ENCODE measurements around the gene SRSF5.
A peak's percentile ranks its signal among the peaks of the same experiment; 100 is the strongest.
"Not testable (repeated sequence)": the region's sequence is repeated elsewhere in the genome, so short reads cannot be mapped to it uniquely, and the experiment has no call there.

SRSF5 gene

DNA sequence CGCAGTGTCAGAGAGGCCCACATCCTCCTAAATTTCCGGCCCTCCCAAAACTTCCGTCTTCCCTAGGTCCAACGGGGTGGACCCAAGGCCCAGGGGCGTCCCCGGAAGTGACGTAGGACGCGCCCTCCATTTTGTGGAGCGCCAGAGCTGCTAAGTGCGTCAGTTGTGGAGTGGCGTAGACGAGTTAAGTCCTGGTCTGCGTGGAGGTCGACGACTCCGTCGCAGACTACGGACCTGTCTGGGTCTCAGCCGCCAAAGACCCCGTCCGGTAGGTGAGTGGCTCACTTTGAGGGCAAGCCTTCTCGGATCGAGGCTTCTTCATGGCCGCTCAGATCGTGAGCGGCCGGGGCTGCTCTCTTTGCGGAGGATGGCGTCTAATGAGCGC is at the start of gene SRSF5:
SRSF5 (plus strand) TSS at position 159 of the 385 bp plus-strand sequence. CDS start 1,015 bp downstream, outside the sequence.
- peak; percentile 70 for DNase-seq

DNA sequence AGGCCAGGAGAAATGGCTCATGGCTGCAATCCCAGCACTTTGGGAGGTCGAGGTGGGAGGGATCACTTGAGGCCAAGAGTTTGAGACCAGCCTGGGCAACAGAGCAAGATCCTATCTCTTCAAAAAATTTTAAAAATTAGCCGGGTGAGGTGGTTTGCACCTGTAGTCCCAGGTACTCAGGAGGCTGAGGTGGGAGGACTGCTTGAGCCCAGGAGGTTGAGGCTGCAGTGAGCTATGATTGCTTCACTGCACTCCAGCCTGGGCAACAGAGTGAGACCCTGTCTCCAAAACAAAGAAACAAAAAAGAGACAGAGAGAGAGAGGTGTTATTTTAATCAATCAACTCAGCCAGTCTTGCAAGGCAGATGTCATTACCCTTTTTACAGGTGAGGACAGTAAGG is 48.3 kb upstream of the SRSF5 start:
- DNase-seq, result not testable (repeated sequence)

- peak; percentile 97 for DNase-seq
Observed at GRCh38 chr14:69719501-69719951, 47.4 kb upstream of the SRSF5 start.

DNA sequence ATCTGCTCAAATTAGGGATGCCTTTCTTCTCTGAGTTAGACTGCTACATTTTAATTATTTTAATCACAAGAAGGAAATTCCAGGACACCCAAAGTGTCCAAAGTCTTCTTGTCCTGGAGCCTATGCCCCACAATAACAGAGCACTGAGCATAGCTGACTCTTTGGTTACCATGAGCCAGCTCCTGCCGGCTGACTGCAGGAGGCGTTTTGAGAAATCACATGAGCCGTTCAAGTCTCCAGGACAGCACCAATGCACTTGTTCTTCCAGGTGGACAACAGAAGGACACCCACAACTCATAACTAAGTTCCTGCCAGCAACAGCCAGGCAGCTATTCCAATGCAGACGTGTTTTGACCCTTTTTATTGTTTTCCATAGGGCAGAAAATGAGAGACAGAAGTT is 46.0 kb upstream of the SRSF5 start:
- DNase-seq, result no peak

DNA sequence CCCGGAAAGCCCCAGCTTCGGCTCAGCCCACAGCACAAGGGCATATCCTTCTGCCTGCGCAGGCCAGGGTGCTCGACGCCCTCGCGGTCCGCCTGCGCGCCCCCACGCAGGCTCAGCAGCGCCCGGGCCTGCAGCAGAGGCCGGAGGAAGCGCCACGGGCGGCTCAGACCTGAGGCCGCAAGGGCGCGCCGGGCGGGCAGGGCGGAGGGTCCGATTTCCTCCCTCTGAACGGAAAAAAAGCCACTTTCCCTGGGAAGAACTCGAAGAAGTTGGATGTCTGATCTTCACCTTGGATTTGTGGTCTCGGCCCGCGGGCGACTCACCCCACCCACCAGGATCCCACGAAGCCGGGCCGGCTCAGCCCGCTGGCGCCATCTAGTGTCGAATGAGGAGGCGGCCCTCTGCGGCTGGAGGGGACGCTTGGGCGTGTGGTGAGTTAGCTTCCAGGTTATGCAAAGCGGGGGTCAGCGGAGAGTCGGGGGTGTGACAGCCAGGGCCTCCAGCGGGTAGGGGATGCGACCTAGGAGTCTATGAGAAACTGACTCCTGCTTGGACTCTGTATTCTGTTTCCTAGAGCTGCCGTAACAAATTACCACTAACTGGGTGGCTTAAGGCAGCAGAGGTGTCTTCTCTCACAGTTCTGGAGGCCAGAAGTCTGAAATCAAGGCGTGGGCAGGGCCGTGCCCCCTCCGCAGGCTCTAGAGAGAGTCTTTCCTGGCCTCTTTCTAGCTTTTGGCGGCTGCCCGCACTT is 40.0 kb upstream of the SRSF5 start:
- peak; percentile 53 for DNase-seq

DNA sequence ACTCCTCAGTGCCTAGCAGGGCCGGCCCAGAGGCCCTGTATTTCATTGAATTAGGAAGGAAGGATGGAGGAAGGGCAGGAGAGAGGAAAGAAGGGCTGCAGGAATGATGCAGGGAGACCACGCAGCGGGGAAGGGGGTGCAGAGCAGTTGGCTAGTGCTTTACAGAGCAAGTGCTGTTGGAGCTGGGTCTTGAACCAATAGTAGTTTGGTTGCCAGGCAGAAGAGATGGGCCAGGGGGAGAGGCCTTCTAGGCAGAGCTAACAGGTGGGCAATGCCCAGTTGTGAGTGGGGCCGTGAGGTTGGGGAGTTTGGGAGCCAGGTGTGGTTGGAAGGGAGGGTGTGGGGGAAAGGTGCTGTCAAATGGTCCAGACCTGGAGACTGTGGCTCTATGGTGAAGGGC is 39.1 kb upstream of the SRSF5 start:
- DNase-seq, result no peak

GRCh38 chr14:69731919-69732598 is 34.9 kb upstream of the SRSF5 start:
- not testable (repeated sequence) for DNase-seq

DNA sequence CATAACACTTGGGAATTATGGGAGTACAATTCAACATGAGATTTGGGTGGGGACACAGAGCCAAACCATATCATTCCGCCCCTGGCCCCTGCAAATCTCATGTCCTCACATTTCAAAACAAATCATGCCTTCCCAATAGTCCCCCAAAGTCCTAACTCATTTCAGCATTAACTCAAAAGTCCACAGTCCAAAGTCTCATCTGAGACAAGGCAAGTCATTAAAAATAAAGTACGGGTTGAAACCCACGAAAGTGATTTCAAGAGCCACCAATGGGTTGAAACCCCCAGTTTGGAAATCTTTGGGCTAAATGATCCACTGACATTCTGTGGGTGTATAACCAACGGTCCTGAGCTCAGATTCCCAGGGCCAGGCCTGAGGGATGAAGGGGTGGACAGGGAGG is 30.5 kb upstream of the SRSF5 start:
- not testable (repeated sequence) for DNase-seq

DNA sequence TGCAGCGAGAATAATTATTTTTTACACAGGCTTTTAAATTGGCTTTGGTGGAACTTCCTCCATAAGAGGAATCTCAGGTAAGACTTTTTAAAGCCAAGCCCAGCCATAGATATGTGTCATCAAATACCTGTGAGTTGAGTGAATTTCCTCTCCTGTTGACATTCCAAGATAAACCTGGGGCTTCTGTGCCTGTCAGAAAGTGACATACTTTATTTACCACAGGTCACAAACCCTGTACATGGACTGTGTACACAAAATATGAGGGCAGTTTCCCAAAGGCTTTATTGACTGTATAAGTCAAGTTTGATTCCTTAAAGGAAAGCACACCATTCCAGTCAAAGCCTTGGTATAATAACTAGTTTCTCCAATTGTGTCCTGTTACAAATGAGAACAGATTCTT is 25.9 kb upstream of the SRSF5 start:
- no peak for DNase-seq

DNA sequence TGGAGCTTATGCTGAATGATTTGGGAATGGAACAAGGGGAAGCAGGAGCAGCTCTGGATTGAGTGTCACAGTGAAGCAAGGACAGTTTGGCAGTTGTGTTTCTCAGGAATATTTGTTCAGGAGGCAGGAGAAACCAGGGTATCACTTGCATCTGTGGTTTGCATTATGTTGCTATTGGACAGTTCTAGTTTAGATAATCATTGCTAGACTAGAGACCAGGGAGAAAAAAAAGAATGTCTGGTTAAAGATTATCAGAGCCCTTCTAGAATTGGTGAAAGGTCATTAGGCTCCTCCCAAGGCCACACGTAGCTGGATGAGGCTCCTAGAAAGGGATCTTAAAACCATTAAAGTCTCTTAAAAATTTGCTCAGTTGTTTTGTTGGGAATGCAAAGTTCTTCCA is 17.0 kb upstream of the SRSF5 start:
- peak; percentile 64 for DNase-seq

DNA sequence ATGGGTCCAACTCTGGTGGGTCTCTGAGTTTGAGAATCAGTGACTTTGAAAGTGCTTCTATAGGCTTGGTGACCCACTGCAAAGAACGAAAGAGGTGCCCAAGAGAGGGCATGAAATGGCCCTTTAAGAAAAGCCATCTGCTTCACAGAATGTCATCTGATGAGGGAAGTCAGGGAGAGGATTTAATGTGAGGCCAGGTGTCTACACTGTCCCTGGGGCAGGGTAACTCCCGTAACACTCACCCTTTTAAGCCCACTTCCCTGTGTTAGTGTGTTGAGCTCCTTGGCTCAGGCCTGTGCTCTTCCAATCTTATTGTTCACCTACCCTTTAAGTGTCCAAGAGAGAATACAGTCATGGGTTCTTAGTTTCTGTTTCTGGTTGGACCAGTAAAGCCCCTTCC is 16.4 kb upstream of the SRSF5 start:
- no peak for DNase-seq

DNA sequence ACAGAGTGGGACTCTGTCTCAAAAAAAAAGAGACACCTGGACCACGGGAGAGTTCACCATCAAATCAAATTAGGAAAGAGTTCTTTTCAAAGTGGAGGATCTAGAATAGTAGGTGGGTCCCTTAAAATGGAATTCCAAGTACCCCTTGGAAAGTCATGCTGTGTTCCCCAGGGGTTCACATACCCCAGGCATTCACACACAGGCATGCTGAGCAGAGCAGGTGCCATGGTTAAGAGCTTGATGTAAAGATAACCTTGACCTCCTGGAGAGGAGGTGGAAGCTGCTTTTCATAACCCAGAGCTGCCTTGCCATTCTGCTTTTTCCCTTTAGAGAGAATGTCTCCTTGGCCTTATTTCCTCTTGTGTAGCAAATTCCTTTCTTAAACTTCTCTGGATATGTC is 14.2 kb upstream of the SRSF5 start:
- DNase-seq, result no peak

DNA sequence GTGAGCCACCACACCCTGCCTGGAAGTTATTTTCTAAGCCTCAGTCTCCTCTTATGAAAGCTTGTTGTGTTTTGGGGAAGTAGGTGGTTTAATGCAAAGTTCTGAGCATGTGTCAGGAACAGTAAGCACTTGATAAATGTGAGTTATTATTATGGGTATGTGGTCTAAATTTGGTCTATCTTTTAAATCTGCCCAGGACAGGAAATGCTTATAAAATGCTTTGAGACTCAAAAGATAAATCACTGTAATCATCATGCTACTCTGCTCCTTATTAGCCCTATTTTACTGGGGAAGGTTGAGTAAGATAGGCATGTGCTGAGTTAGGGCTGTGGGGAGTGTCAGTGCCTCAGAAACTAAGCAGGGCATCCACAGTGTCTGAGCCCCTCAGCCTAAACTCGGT is 13.1 kb upstream of the SRSF5 start:
- no peak for DNase-seq

DNA sequence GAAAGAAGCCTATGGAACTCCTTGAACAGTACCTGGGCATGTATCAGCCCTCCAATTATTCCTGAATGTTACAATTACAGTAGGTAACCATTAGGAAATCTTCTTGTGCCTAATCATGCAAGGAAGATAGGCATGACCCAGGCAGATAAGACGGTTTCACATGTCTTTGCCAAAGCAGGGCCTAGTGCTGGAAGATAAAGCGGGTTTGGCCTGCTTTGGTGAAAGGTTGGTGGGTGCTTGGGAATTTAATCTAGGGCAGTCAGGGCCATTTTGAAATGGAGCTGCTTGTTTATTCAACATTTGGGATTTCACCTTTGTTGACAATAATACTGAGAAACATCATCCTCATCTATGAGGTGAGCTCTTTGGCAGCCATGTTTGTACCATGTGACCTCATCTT is 12.5 kb upstream of the SRSF5 start:
- no peak for DNase-seq

GRCh38 chr14:69755296-69755695 is 11.6 kb upstream of the SRSF5 start:
- DNase-seq, result no peak

GRCh38 chr14:69755784-69756183 is 11.2 kb upstream of the SRSF5 start:
- no peak for DNase-seq

- no peak for DNase-seq
Observed at GRCh38 chr14:69756298-69756697, 10.6 kb upstream of the SRSF5 start.

GRCh38 chr14:69760810-69761209 is 6.1 kb upstream of the SRSF5 start:
- no peak for DNase-seq

GRCh38 chr14:69763761-69764510 is 3.0 kb upstream of the SRSF5 start:
- no peak for DNase-seq

DNA sequence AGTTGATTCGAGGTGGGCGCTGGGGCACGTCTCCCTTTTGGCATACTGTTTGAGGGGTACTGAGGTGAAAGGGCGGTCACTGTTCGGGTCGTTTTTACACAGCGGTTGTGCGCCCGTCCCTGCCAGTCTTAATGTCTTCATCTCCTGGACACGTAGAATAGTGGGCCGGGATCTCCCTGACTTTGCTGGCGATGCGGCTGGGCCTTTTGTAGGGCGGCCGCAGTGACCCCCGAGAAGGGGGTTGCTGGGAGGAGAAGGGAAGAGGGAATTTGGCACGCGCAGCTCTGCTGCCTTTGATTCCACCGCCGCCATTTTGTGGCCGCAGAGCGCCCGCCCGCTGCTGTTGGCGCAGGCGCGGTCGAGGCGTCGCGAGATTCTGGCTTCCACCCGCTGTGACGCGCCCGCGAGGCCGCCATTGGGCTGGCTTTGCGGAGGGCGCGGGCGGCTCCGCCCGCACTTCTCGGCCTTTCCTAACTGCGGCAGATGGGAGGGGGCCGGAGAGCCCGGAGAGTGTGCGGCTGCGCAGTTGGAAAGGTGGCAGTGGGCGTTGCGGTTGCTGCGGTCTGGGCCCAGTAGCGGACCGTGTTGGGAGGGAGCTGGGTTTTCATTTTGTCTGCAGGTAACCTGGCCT is 542 bp downstream of the SRSF5 start:
- DNase-seq, result peak; percentile 95

GRCh38 chr14:69768873-69769272 is 1.9 kb downstream of the SRSF5 start:
- no peak for DNase-seq

DNA sequence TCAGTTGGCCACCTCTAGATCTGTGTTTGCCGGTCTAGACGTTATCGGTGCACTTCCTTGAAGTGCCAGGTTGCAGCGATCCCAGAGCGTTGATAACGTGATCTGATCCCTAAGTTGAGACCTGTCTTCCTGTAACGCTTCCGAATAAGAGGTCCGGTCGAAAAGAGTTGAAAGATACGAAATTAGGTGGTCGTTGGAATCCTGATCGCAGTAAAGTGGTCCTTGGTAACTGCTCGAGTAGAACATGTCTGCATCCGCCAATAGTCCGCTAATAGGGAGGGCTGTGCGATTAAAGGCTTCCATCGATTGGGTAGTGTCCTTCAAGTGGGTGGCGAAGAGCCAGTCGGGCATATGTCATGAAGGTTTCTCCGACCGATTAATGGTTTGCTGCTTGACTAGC is 2.7 kb downstream of the SRSF5 start:
- no peak for DNase-seq

DNA sequence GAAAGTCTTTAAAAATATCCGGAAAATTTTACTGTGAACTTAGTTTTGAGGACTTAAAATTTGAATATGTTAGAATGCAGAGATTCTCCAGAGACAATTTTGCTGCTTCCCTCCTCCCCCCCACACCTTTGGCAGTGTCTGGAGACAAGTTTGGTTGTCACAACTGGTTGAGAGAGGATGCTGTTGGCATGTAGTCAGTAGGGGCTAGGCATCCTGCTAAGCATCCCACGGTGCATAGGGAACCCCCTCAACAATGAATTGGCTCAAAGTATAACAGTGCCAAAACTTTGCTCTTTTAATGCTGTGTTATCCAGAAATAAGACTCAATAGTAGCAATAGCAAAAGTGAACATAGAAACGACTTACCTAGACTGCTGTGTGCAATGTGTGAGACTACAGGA is 3.6 kb downstream of the SRSF5 start:
- DNase-seq, result no peak
